Endothelial cell of umbilical vein (primary cell): ENCODE results near the gene HSPA12A. TPM values are rescaled to one million over a fixed set of nuclear protein-coding genes. Genes with fewer than 3 reads are reported as not detected.

Experiments used
- BruUV-seq: library from RNA; stranded (reverse); fragments of 400-500 nt; replicated peaks from 2 replicates; lab custom pipeline; 2021; lab: Mats Ljungman, UMichigan
- CTCF ChIA-PET: fragments of 300-600, 350-600 bp; sonication (Branson Sonifier 250); formaldehyde crosslinking; loops from one replicate; lab custom pipeline; 2021; ENCODE audit warnings: antibody characterized with exemption, inconsistent platforms; lab: Charles Lee
- POLR2A ChIA-PET: fragments of 300-600, 350-600 bp; sonication (Branson Sonifier 250); formaldehyde crosslinking; loops from one replicate; lab custom pipeline; 2021; ENCODE audit warnings: antibody characterized with exemption, inconsistent platforms; lab: Charles Lee
- DNase-seq: peaks from one replicate; pipeline ENCODE4 v3.0.0-alpha.2; 2011; ENCODE audit warnings: low read depth, low spot score
- FAIRE-seq: peaks from 2 replicates; lab custom pipeline; 2011; peaks lifted over from hg19 to GRCh38; lab: Jason Lieb, UNC
- H2AFZ ChIP-seq: 2 replicates; pipeline ENCODE4 v1.6.0; 2012; ENCODE audit warnings: low read depth, low read length, control low read depth, inconsistent platforms
- H3K27ac ChIP-seq: 2 replicates; pipeline ENCODE4 v1.5.1; 2011; ENCODE audit warnings: low read depth, mild to moderate bottlenecking, control low read depth, low read length, moderate library complexity; ENCODE audit not compliant: insufficient read depth
- H3K27me3 ChIP-seq, 2 experiments: 2 replicates each; pipeline versions ENCODE4 v1.6.0 to v1.6.1; 2011; ENCODE audit warnings: low read length in 2 of 2, mixed read lengths in 1 of 2; ENCODE audit not compliant: control insufficient read depth in 2 of 2, insufficient read depth in 2 of 2
- H3K36me3 ChIP-seq, 2 experiments: 2 replicates in 1 of 2; 3 replicates in 1 of 2; pipeline ENCODE4 v1.5.1; 2011; ENCODE audit warnings: low read length in 2 of 2, mild to moderate bottlenecking in 1 of 2, moderate library complexity in 1 of 2; ENCODE audit not compliant: control insufficient read depth in 2 of 2, insufficient read depth in 2 of 2; ENCODE audit errors: extremely low read depth in 1 of 2
- H3K4me1 ChIP-seq: 3 replicates; pipeline ENCODE4 v1.5.1; 2011; ENCODE audit warnings: mild to moderate bottlenecking, low read length; ENCODE audit not compliant: control insufficient read depth, insufficient read depth; ENCODE audit errors: extremely low read depth
- H3K4me2 ChIP-seq: 2 replicates; pipeline ENCODE4 v1.6.1; 2011; ENCODE audit warnings: low read length, control low read depth, mixed read lengths; ENCODE audit not compliant: insufficient read depth
- H3K4me3 ChIP-seq, 3 experiments: fragments of 200-600 bp in 1 of 3; sonication (generic), shearing (Covaris generic) in 1 of 3; replicated peaks in 1 of 3; 2 replicates each; pipeline ENCODE4 v1.5.1; 2011 to 2016; ENCODE audit warnings: control low read depth in 3 of 3, low read length in 3 of 3, mild to moderate bottlenecking in 2 of 3, inconsistent platforms in 1 of 3, low read depth in 1 of 3, moderate library complexity in 1 of 3; ENCODE audit not compliant: insufficient read depth in 1 of 3
- H3K79me2 ChIP-seq: 2 replicates; pipeline ENCODE4 v1.6.0; 2012; ENCODE audit warnings: low read length, inconsistent platforms; ENCODE audit not compliant: control insufficient read depth, insufficient read depth
- H3K9ac ChIP-seq: replicated peaks from 2 replicates; pipeline ENCODE3; 2011; ENCODE audit warnings: low read length, control low read depth; ENCODE audit not compliant: insufficient read depth; ENCODE audit errors: extremely low read depth
- H3K9me1 ChIP-seq: replicated peaks from 3 replicates; pipeline ENCODE4 v1.6.0; 2011; ENCODE audit warnings: mild to moderate bottlenecking, low read length; ENCODE audit not compliant: control insufficient read depth, insufficient read depth; ENCODE audit errors: extremely low read depth
- H3K9me3 ChIP-seq: replicated peaks from 2 replicates; pipeline ENCODE4 v1.5.1; 2012; ENCODE audit warnings: low read length, inconsistent platforms; ENCODE audit not compliant: control insufficient read depth, insufficient read depth
- H4K20me1 ChIP-seq: replicated peaks from 2 replicates; pipeline ENCODE3; 2011; ENCODE audit warnings: mild to moderate bottlenecking, low read length; ENCODE audit not compliant: control insufficient read depth, insufficient read depth; ENCODE audit errors: extremely low read depth
- CTCF ChIP-seq, 2 donors: IDR thresholded peaks; 1 replicate in 1 of 2; 2 replicates in 1 of 2; pipeline ENCODE4 v1.5.1; 2011; ENCODE audit warnings: low read length in 2 of 2, mild to moderate bottlenecking in 2 of 2, moderate library complexity in 2 of 2, control low read depth in 1 of 2, inconsistent platforms in 1 of 2, low read depth in 1 of 2; ENCODE audit not compliant: insufficient read depth in 1 of 2; ENCODE audit errors: extremely low read depth in 1 of 2
- EZH2 ChIP-seq: IDR thresholded peaks from 2 replicates; pipeline ENCODE4 v1.6.1; 2012; ENCODE audit warnings: borderline replicate concordance, low read depth, mild to moderate bottlenecking, moderate library complexity, low read length, inconsistent platforms; ENCODE audit not compliant: severe bottlenecking
- FOS ChIP-seq: IDR thresholded peaks from 2 replicates; pipeline ENCODE4 v1.6.1; 2011; ENCODE audit warnings: mild to moderate bottlenecking, low read length, moderate library complexity, borderline replicate concordance; ENCODE audit not compliant: insufficient read depth
- GATA2 ChIP-seq: IDR thresholded peaks from 2 replicates; pipeline ENCODE4 v1.7.0; 2011; ENCODE audit warnings: low read depth, mild to moderate bottlenecking, moderate library complexity, mixed read lengths, low read length; ENCODE audit not compliant: insufficient read length, insufficient read depth
- JUN ChIP-seq: IDR thresholded peaks from 2 replicates; pipeline ENCODE4 v1.6.1; 2011; ENCODE audit warnings: borderline replicate concordance, low read depth; ENCODE audit not compliant: insufficient read length, insufficient read depth
- MAX ChIP-seq: IDR thresholded peaks from 2 replicates; pipeline ENCODE4 v1.6.1; 2011; ENCODE audit not compliant: insufficient read depth, insufficient read length
- MYC ChIP-seq: IDR thresholded peaks from one replicate; pipeline ENCODE4 v1.6.1; 2011; ENCODE audit warnings: mild to moderate bottlenecking, low read depth, low read length
- POLR2A ChIP-seq: IDR thresholded peaks from 2 replicates; pipeline ENCODE4 v1.6.1; 2012; ENCODE audit warnings: low read depth, mild to moderate bottlenecking, control low read depth, low read length
- POLR2AphosphoS5 ChIP-seq: IDR thresholded peaks from 2 replicates; pipeline ENCODE4 v1.6.1; 2012; ENCODE audit warnings: low read depth, mild to moderate bottlenecking, control low read depth, low read length, moderate library complexity; ENCODE audit not compliant: insufficient read depth
- dilution Hi-C: fragments of 300-500 bp; cut with MboI; formaldehyde crosslinking; loops from one replicate; pipeline ENCODE4 v1.15.0; 2019; ENCODE audit warnings: low sequenced_read_pairs; ENCODE audit not compliant: extremely low pct_ligation_motif_present
- intact Hi-C: fragments of 100-400 bp; cut with micrococcal nuclease; formaldehyde crosslinking; loops from one replicate; pipeline ENCODE4 v1.10.0; 2022
- polyA plus RNA-seq, 4 experiments: library from polyadenylated mRNA; depleted of rRNA in 3 of 4; stranded (reverse) in 3 of 4; unstranded in 1 of 4; fragments of >200 nt; gene quantifications; 2 replicates each; pipeline versions ENCODE4 v1.2.1 to v1.2.3, GENCODE V29; 2011 to 2012; ENCODE audit warnings: missing spikeins in 1 of 4
- total RNA-seq: library from RNA; stranded (reverse); gene quantifications from 2 replicates; pipeline ENCODE4 v1.2.3, GENCODE V29; 2021

The HSPA12A gene
- total and polyA plus RNA-seq, 2 donors (not counting 3 experiments of a cell fraction or from before 2014, with no cell fraction given) = 0.22 to 0.29 TPM

GRCh38 chr10:116784651-116785050, 42.3 kb upstream of the HSPA12A start:
- H3K79me2 ChIP-seq = no peaks in the 10 kb centered on the region
- no peaks in the 10 kb centered on the region for H4K20me1 ChIP-seq
- H2AFZ ChIP-seq = no peak overlapping the region
- H3K9me1 ChIP-seq = no peaks in the 10 kb centered on the region
- BruUV-seq = no TSS peak
- no peak overlapping the region for H3K4me2 ChIP-seq
- H3K4me3 ChIP-seq = no peak overlapping the region
- CTCF ChIA-PET = no interaction called here
- intact Hi-C loops = no loop called here
- H3K36me3 ChIP-seq = no peaks in the 10 kb centered on the region
- H3K9ac ChIP-seq = no peak overlapping the region
- dilution Hi-C loops = no loop called here
- no peak overlapping the region for H3K27ac ChIP-seq
- no peak for TF ChIP-seq POLR2A
- TF ChIP-seq MYC = no peak
- no peaks in the 10 kb centered on the region for H3K27me3 ChIP-seq
- no peaks in the 10 kb centered on the region for H3K9me3 ChIP-seq
- no peak for DNase-seq
- no peaks in the 10 kb centered on the region for H3K4me1 ChIP-seq
- FAIRE-seq = no peak
- POLR2A ChIA-PET = no interaction called here

GRCh38 chr10:116784035-116784434, 41.7 kb upstream of the HSPA12A start:
- DNase-seq (no peak), FAIRE-seq (no peak)
- Histone ChIP-seq H3K4me3 (no peak overlapping the region), H2AFZ (no peak overlapping the region), H3K27me3 (no peaks in the 10 kb centered on the region), H3K4me1 (no peaks in the 10 kb centered on the region), H3K27ac (no peak overlapping the region), H3K9me3 (no peaks in the 10 kb centered on the region), H4K20me1 (no peaks in the 10 kb centered on the region), H3K9ac (no peak overlapping the region), H3K79me2 (no peaks in the 10 kb centered on the region), H3K36me3 (no peaks in the 10 kb centered on the region), H3K9me1 (no peaks in the 10 kb centered on the region), H3K4me2 (no peak overlapping the region)
- no TSS peak for BruUV-seq
- intact Hi-C loops (no loop called here), dilution Hi-C loops (no loop called here)
- ChIA-PET POLR2A (no interaction called here), CTCF (no interaction called here)
- no peak for TF ChIP-seq EZH2
- no peak for TF ChIP-seq POLR2AphosphoS5
- no peak for TF ChIP-seq POLR2A
- no peak for TF ChIP-seq CTCF (IDR thresholded peaks at IDR 0.05; ENCODE audit: extremely low read depth in 1 of 2, insufficient read depth in 1 of 2, low read depth in 1 of 2, low read length in 2 of 2)
- TF ChIP-seq MAX = no peak
- TF ChIP-seq JUN = no peak
- no peak for TF ChIP-seq FOS
- no peak for TF ChIP-seq GATA2
- no peak for TF ChIP-seq MYC
